Left lobe of liver (tissue), 2 donors: ENCODE data around the gene HOXB4. TPM values are rescaled to one million over a fixed set of nuclear protein-coding genes. Genes with fewer than 3 reads are reported as not detected.

Experiments used
- ATAC-seq: fragments of 200-7000 bp; cut with Tn5 transposase; one replicate; pipeline ENCODE4 v1.9.1; 2020; ENCODE audit warnings: mild to moderate bottlenecking, moderate library complexity
- DNase-seq: peaks from one replicate; pipeline ENCODE4 v3.0.0-alpha.2; 2020; ENCODE audit warnings: low spot score
- total RNA-seq: library from RNA; stranded (reverse); gene quantifications from one replicate; pipeline ENCODE4 v1.2.1, GENCODE V29; 2021
- donor health status: DM: no; HTN: no; CAD: no; lungs with moderate emphysema.
- donor health status: DM: no; HTN: yes; CAD: no.

The HOXB4 gene
- total RNA-seq, 1 donor from 2014 or later, result 1.1 TPM

DNA sequence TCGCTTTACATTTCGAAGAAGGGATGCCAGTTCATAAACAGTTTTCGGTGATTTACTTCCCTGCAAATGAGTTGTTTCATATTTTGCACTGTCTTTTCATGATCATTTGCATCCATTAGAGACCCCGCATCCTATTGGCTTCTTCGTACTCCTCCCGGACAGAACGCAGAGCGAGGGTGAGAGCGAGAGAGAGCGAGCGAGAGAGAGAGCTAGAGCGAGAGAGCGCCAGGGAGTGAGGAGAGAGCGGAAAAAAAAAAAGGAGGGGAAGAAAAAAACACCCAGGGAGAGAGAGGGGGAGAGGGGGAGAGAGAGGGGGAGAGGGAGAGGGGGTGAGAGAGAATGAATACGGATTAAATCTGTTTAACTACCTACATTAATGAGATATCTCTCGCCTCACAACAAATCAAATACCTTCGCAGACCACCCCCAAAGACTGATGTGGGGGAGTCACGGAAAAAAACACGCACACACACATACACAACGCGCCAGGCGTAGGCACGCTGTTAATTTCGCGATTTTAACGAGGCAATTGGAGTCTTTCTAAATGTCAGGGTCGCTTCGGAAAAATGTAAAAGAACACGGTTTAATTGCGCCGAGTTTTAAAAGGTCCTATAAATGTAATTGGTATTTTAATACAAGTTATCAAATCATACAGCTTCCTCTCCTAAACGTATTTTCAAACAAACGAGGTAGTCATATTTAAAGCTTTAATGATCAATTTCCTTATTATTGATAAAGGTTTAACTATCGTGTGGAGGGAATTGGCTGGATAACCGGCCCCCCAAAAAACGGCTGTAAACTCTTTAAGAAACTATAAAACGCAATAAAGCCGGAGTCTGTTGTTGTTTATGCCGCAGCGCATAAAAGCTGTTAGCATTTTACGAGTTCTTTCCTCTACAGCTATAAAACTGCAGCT, 37.2 kb upstream of the HOXB4 start, which contains the start of gene HOXB8:
Gene HOXB8 (minus strand): TSS at position 246 of the 916 bp plus-strand sequence. CDS start 588 bp downstream, outside the sequence.
- ATAC-seq, result no peak
- DNase-seq, result no peak

DNA sequence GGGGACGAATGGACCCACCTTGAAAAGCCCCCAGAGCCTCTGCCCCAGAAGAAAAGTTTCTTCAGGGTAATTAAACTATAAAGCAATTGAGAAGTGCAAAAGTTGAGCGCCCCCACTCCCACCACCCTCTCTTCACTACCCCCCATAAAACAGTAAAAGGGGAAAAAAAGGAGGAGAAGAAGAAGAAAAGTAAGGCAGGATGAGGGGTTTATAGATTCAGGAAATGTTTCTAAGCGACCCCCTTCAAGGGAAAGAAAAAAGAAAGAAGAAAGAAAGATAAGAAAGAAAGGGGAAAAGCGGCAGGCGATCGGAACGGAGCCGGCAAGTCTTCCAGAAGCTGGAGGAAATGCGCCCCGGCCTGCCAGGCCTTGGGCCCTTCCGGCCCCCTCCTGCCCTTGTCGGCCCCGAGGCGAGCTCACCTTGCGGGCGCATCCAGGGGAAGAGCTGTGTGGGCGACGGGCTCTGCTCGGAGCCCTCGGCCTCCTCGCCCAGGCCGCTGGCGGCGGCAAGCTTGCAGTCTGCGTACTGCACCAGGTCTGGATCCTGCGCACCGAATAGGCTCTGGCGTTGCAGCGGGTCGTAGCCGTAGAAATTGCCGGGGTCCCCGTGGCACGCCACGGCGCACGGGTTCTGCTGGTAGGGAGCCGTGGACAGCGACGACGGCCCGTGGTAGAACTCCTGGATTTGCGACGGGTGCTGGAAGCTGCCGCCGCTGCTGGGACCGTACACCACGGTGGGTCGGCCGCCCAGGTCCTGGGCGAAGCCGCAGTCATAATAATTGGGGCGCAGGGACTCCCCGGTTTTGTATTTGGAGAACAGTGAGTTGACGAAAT, 35.9 kb upstream of the HOXB4 start:
- no peak for ATAC-seq

DNA sequence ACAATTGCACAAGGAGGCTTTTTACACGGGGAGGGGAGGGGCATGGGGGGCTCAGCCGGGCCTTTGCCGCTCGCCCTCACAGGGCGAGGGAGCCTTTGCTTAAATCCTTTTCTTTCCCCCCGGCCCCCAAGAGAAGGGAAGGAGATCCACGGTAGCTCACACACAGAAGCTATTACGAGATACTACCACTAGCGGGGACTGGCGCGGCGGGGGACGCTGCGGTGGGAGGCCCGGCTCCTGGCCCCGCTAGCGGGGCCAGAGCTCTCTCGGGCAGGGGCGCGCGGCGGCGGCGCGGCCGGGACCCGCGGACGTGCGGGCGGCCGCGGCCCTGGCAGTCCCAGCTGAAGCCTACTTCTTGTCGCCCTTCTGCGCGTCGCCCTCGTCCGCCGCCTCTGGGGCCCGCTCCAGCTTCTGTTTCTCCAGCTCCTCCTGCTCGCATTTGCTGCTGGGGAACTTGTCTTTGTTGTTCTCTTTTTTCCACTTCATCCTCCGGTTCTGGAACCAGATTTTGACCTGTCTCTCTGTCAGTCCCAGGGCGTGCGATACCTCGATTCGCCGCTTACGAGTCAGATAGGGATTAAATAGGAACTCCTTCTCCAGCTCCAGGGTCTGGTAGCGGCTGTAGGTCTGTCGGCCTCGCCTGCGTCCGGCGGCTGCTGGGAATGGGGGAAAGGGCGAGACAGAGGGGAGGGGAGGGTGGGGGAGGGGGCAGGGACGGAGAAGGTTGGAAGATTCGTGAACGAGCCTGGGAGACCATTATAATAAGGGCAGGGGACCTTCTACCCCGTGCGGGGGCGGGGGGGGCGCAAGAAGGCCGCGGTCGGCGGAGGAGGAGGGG, 34.9 kb upstream of the HOXB4 start:
- ATAC-seq (peak; percentile 54), DNase-seq (no peak)

More for the DNA sequence above, 35.9 kb upstream of the HOXB4 start:
- DNase-seq, result no peak

DNA sequence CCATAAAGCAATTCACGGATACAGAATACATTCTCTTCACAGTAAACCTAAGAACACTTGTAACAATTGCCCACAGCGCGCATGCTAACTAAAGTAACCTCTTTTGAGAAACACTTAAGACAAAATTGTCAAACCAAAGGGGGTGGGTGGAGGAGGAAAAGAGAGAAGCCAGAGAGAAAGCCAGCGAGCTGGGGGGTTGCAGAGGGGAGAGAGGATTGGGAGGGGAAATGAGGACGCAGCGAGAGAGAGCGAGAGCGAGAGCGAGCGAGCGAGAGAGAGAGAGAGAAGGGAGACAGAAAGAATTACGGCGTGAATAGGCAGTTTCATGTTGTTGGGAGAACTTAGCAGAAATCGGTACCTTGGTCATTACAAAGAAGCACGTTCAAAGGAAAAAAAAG, 34.3 kb upstream of the HOXB4 start:
- ATAC-seq (no peak), DNase-seq (no peak)

DNA sequence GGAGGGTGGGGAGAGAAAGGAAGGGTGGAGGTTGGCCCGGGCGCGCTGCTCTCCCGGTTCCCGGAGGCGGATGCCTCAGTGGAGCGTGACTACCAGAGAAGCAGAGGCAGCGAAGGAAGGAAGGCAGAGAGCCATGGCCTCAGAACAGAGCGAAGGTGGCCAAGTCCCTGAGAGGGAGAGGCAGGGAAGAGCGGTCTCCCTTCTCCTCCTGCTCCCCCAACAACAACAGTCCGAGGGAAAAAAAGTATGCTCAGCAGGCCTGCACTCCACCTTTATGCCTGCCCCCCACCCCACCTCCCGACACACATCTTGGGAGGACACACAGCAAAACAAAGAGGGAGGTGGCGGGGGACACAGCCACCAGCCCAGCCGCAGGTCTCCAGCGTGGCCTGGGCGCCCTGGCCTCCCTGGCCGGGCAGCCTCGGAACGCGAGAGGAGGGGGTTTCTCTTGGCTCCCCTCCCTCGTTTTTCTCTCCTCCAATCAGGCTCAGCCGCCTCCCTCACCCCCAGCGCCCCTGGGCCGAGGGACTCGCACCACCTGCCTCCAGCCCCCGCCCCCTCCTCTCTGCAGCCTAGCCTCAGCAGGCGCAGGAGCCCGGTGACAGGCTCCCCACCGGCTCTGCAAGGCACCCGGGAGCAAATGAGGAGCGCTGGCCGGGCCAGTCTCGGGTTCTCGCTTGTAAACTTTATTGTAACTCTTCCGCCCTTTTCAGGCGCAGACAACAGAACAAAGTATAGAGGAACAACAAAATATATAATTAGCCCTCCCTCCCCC, 33.7 kb upstream of the HOXB4 start:
- ATAC-seq (peak; percentile 19), DNase-seq (no peak)

DNA sequence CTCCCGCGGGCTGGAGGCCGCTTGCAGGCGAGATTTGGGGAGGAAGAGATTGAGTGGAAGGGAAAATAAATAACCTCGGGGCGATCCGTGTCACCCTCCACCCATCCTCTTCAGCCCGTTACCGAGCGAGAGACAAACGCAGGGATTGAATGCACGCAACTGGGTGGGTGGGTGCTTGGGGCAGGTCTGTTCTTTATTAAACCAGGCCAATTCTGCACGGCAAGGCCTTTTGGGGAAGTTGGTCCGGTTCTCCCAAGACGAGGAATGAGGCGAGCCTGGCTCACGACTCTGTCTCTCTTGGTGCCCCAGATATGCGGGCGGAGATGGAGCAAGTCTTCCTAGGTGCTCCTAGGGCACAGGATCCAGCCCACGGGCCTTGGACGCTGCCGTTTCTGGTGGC, 33.1 kb upstream of the HOXB4 start:
- DNase-seq (no peak), ATAC-seq (no peak)

DNA sequence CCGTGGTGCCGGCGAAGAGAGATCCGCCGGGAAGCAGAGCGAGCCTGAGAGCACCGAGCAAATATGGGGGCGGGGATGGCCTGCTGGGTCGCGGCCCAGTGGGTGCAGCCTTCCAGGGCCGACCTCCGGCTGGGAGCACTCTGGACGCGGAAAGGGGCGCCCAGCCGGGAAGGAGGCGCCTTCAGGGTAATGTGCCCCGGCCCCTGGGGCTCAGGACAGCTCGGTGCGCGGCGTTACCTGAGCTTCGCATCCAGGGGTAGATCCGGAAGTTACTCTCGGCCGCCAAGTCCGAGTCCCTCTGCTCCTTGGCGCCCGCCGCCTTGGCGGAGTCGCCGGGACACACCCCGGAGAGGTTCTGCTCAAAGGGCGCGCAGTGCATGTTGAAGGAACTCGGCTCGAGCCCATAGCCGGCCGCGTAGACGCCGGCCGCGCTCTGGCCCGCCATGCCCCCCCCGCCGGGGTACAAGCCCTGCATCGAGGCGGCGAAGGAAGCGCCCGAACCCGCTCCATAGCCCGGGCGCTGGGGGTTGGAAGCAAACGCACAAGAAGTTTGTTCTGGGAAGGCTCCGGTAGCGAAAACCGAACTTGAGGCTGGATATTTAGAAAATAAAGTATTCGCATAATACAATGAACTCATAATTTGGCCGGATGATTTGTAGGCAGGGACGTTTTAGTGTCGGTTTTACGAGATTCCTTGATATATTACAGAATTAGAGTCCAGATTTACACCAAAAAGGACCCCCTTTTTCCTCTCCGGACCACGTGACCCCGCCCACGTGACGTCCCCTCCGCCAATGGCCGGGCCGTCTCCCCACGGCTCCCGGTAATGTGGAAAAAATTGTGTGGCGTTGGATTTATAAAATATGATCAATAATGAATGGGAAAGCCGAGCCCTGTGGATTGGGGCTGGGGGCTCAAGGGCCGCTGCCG, 32.4 kb upstream of the HOXB4 start, which contains the start of gene HOXB7:
Gene HOXB7 (minus strand): TSS at position 736 of the 930 bp plus-strand sequence. CDS start 99 bp downstream, at position 637.
- ATAC-seq, result peak; percentile 29
- DNase-seq, result no peak

DNA sequence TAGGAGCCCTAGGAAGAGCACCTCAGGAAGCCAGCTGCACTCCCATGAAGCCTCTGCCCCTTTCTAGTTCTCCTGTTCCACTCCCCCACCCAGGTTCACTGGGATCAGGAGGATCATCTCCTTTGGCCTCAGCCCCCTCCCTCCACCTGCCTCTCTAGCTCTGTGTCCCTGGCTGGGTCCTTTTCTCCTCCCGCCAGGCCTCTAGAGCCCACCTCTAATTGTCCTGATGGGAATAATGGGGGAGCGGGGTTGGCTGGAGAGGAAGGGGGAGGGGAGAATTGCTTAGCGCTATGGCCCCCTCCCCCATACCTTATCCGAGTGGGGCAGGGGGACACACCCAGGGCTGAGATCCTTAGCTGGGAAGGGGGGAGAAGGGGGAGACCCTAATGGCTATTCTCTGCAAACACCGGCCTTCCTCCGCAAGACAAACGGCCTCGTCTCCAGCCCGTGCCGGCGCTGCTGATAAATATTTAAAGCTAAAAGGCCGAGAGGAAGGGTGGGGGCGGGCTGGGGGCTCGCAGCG, 31.7 kb upstream of the HOXB4 start:
- no peak for DNase-seq
- no peak for ATAC-seq

DNA sequence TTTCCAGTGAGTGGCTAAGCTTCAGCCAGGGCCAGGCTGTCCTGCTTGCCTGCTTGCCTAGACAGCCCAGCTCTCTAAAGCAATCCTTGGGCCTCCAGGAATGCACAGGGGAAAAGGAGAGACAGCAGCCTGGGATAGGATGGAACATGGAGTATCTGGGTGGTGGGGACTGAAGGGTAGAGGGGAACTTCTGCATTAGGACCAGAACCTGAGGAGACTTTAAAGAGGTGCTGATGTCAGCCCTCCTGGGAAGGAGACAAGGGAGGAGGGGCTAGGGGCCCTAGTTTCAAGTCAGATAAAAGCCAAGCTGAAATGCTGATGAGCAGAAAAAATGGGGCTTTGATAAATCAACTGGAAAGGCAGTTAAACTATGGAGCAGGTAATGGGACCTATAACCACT, 30.9 kb upstream of the HOXB4 start:
- no peak for DNase-seq
- ATAC-seq, result no peak

DNA sequence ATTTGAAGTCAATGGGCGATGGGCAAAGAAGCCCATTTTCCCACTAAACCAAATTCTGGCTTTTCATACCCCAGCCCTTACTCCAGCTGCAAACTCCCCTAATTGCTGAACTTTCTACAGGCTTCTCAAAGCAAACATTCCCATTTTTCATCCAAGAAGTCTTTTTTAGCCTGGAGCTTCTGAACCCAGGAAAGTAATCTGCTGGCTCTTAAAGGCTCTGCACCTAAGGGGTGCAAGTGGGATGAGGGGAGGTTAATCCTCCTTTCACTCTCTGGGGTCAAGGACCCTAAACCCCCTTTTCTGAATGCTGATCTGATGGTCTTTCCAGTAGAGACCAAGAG, 30.3 kb upstream of the HOXB4 start:
- ATAC-seq, result no peak
- DNase-seq, result no peak

DNA sequence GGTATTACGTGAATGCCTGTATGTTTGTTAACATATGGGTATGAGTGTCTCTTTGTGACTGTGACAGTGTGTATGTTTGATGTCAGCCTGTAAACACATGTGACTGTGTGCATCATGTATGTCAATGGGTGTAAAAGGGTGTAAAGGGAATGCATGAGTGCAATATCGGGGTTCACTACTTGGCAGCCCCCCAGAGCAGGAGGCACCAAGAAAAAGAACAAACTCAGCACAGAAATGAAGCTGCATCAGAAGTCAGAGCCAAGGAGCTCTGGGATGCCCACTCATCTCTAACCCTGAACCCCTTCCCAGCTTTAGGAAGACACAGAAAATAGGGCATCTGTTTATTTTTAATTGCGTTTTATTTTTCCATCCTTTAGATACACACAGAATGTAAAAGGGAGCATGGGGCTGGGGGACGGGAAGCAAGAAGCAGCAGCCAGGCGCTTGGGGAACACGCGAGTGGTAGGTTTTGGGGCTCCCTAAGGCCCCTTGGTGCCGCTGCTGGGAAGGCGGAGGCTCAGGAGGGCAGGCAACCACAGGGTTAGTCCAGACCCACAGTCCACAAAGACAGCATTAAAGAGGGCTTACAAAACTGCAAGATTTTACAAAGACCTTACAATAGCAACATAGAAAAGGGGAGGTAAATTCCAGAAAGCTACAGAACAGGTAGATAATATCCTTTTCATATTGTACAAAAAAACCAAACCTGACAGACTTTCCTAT, 28.9 kb upstream of the HOXB4 start:
- ATAC-seq (no peak), DNase-seq (no peak)

DNA sequence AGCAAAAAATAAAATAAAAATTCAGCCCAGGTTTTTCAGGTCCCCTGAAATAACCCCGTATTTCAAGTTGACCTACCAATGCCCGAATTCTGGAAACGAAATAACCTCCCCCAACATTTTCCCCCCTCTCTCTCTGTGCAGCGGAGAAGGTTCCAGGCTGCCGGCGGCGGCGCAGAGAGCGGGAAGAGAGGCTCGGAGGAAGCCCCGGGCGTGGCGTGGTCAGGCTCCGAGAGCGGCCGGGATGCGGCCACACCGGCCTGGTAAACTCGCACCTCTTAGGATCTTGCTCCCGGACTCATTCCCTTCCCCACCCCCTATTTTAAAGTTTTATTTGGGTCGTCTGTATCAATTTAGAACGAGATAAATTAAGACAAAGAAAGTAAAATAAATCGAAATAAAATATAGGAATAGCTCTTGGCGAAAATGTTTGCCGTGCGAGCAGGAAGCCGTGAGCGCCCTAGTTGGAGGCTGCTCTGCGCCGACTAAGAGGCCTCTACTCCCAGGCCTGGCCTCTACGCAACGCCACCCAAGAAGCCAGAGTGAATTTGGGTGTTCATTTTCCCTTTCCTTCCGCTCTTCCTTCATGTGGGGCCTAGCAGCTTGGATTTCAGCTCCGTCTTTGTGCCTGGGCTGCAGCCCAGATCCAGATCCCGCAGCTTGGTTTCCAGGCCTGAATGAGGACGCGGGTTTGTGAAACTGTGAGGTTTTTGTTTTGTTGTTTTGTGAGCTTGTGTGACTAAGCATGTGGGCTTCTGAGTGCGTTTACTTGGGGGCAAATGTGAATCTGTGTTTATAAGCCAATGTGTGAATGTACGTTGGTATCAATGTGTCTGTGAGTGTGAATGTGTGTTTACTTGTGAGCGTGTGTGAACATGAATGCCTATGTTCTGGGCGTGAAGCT, 28.1 kb upstream of the HOXB4 start:
- ATAC-seq, result no peak
- no peak for DNase-seq

DNA sequence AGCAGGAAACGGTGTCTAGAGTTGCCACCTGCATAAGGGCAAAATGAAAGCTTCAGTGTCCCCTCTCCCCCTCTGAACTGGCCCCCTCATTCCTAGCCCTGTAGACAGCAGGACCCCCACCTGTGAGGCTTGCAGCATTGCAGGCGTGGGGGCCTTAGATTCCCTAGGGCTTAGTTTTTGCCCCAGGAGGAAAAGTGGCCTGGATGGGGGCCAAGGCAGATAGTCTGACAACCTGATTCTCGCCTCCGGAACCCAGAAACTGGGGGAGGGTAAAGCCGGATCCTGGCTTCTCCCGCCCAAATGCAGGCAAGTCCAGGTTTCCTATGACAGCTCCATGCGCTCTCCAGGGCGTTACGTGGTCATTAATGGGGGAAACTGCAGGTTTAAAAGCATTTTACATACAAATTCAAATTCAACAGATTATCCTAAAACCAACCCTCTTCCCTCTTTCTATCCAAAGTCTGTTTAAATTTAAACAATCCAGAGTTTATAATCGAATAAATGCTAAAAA, 27.3 kb upstream of the HOXB4 start:
- DNase-seq (no peak), ATAC-seq (no peak)

DNA sequence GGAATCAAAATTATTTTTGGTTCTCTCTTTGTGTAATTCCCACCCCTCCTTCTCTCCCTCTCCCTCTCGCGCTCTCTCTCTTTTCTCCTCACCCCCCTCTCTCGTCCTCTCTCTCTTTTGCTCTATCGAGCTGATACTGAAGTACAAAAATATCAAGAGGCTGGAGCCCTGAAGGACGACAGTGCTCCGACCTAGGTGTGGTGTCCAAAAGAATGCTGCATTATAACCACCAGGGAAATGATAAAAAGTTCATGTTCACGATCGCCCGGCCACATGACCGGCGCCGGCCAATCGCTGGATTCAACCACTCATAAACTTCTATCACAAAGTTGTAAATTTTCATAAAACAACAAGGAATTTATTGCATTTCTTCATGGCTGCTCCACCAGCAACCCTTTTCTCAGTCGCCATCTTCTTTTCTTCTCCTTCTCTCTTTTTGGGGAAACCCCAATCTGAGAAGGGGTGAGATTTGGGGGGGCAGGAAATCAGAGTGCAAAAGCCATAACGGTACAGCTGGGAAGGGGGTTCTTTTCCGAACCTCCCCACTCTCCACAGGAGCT, 26.7 kb upstream of the HOXB4 start, which contains the start of gene HOXB6:
Gene HOXB6 (minus strand): TSS at position 217 of the 560 bp plus-strand sequence. CDS start 6,836 bp downstream, outside the sequence.
- ATAC-seq (no peak), DNase-seq (no peak)

DNA sequence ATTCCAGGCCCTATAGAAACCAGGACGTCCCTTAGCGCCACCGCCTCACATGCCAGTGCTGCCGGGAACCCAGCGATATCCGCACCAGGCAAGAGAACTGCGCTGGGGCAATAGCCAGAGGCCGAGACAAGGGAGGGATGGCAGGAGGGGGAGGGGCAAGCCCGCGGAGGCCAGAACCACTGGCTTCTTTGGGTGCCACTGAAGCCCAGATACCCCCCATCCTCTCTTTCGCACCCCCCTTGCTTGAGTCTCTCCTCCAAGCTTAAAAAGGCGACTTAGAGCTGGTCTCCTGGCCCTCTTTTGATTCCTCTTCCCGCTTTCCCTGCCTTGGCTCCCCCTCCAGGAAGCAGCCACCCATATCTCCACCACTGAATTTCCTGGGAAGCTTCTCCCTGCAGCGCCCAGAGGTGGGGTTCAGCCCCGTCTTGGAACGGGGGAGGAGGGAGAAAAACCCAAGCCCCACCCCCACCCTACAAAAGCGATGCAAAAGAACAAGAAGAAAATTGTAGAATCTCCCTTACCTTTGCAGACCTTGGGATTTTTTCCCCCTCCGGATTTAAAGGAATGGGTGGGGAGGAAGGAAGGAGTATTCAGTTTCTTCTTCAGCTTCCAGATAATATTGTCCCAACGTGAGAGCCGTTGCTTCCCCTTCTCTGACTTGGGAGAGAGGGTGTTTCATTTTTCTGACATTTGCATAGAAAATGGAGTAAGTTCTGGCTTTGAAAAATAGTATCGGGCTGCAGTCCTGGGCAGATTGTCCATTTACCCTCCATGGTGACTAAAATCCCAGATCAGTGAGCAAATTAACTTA, 26.0 kb upstream of the HOXB4 start:
- DNase-seq (no peak), ATAC-seq (no peak)
